ENCODE results near the gene MBP. TPM values are rescaled to one million over a fixed set of nuclear protein-coding genes. Genes with fewer than 3 reads are reported as not detected.

Gene MBP
- total and polyA plus RNA-seq, 2 of the 13 experiments (the other 11 are each of a cell fraction or from before 2014, with no cell fraction given): 5.0 to 8.5 TPM

- TF ChIP-seq HNF1A (IDR thresholded peaks at IDR 0.05; ENCODE audit: low read depth) (no peak), HNF1A (CRISPR knock-in tag; IDR thresholded peaks at IDR 0.05; ENCODE audit: borderline replicate concordance) (no peak), HMG20A (CRISPR knock-in tag; IDR thresholded peaks at IDR 0.05; ENCODE audit: borderline replicate concordance) (no peak), PHF20 (CRISPR knock-in tag; IDR thresholded peaks at IDR 0.05) (no peak; the same call in none of the 2 replicates), TCF7L2 (IDR thresholded peaks at IDR 0.05; ENCODE audit: low read depth, low read length) (no peak), ZNF224 (CRISPR knock-in tag; IDR thresholded peaks at IDR 0.05) (no peak), JUND (CRISPR knock-in tag; IDR thresholded peaks at IDR 0.05) (no peak), ZXDC (CRISPR knock-in tag; IDR thresholded peaks at IDR 0.05) (peak; percentile 60; the same call in 1 of the 2 replicates), POLR2A (IDR thresholded peaks at IDR 0.05; ENCODE audit: insufficient read depth in 1 of 2, low read depth in 2 of 2, low read length in 2 of 2) (peak in 1 of 2 experiments; percentile 54; a peak in 1 of 4 replicates), ZNF280D (CRISPR knock-in tag; IDR thresholded peaks at IDR 0.05) (no peak), TRIM24 (CRISPR knock-in tag; IDR thresholded peaks at IDR 0.05) (no peak), MAFF (IDR thresholded peaks at IDR 0.05; ENCODE audit: low read depth, low read length) (no peak), TSC22D2 (CRISPR knock-in tag; IDR thresholded peaks at IDR 0.05; ENCODE audit: borderline replicate concordance) (no peak)
- TF ChIP-seq, protein P1, sequence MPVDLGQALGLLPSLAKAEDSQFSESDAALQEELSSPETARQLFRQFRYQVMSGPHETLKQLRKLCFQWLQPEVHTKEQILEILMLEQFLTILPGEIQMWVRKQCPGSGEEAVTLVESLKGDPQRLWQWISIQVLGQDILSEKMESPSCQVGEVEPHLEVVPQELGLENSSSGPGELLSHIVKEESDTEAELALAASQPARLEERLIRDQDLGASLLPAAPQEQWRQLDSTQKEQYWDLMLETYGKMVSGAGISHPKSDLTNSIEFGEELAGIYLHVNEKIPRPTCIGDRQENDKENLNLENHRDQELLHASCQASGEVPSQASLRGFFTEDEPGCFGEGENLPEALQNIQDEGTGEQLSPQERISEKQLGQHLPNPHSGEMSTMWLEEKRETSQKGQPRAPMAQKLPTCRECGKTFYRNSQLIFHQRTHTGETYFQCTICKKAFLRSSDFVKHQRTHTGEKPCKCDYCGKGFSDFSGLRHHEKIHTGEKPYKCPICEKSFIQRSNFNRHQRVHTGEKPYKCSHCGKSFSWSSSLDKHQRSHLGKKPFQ (CRISPR knock-in tag; IDR thresholded peaks at IDR 0.05; ENCODE audit: insufficient replicate concordance): peak; percentile 28
These were observed 773 bp downstream of the MBP start (continued) for GRCh38 chr18:77131652-77132368.

All from HepG2 (cell line).